Stimulated activated CD8-positive, alpha-beta memory T cell treated with anti-CD3 and anti-CD28 coated beads, Interleukin-7, amount 100 ng/mL, for 48 hours (primary cell): ENCODE measurements around the gene DNAJC6.
"Not testable (repeated sequence)": the region's sequence is repeated elsewhere in the genome, so short reads cannot be mapped to it uniquely, and the experiment has no call there.

Experiments
- DNase-seq, 2 donors: peaks; one replicate each; pipeline ENCODE4 v3.0.0-alpha.2; 2020; ENCODE audit warnings: low read depth in 1 of 2; ENCODE audit errors: extremely low read depth in 1 of 2

DNAJC6 gene

GRCh38 chr1:65355031-65355712, 45.8 kb downstream of the DNAJC6 start:
- DNase-seq: no peak

DNA sequence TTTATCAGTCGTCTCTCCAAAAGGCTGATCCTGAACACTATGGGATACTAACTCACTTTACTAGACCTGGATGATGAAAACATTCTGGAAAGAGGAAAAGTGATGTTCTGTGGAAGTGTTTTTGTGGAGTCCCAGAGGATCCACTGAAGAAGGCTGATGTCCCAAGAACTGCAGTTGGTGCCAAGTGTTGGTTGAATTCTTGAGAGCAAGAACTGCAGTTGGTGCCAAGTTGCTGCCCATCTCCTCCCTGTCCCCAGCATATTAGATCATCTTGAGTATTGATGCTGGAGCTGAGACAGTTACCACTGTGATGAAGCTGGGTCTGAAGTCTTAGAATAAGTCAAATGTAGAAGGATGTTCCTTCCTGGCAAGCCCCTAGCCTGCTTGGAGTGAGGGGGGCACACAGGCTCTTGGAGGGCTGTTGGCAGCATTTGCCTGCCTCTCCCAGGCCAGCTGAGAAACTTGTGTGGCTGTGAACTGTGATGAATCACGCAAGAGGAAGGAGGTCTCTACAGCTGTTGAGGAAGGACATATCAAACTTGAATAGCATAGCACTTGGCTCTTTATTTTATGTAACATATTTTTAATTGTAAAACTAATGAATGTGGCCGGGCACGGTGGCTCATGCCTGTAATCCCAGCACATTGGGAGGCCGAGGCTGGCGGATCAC, 48.1 kb downstream of the DNAJC6 start:
- no peak for DNase-seq

DNA sequence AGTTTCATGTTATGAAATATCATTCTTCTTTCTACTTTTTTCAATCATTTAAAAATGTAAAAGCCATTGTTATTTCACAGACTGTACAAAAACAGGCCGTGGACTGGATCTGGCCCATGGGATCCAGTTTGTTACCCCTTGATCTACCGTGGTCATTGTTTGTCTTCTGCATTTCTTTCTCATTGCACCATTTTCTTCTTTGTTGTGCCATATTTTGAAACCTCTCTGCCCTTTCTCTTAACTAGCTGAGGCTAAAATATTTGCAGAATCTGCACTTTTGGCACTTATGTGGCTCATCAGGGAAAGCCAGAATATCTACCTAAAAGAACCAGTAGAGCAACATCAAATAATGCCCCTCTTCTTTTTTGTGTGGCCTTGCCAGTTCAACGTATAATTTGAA, 50.5 kb downstream of the DNAJC6 start:
- no peak for DNase-seq

DNA sequence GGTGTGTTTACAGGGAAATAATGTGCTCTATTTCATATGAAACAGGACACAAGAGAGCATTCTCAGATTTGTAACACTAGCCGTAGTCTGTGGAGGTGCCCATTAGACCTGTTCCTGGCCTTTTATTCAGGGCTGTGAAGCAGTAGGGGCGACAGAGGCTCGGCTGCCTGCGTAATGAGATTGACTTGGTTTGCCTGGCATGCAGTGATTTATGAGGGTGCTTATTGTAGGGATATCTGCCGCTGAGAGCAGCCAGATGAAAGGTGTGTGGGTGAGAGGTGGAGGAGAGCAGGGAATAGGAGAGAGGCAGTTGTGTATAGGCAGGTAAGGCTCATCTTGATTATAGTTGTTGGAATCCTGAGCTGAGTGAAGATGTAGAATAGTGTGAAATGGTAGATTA, 51.3 kb downstream of the DNAJC6 start:
- no peak for DNase-seq

GRCh38 chr1:65362545-65362944, 53.2 kb downstream of the DNAJC6 start:
- DNase-seq: no peak

GRCh38 chr1:65363484-65363883, 54.1 kb downstream of the DNAJC6 start:
- no peak for DNase-seq

GRCh38 chr1:65368403-65368802, 59.1 kb downstream of the DNAJC6 start:
- DNase-seq: no peak

DNA sequence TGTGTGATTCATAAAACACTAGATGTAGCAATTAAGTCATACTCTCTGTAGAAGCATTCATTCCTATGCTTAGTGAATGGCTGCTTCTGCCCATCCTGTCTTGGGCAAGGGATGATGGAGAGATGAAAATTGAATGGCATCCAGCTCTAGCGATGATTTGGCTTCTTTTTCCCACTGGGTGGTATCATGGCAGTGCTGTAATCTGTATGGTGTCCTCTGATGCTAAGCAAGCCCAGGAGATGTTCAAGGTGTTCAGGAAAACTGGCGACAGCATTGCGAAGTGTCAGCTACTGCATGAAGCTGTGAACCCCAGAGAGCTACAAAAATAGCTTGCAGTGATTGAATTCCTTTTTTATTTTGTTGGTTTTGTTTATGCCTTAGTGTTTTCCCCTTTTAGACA, 62.2 kb downstream of the DNAJC6 start:
- no peak for DNase-seq

- DNase-seq: no peak
Measured at GRCh38 chr1:65372557-65372956, 63.2 kb downstream of the DNAJC6 start.

DNA sequence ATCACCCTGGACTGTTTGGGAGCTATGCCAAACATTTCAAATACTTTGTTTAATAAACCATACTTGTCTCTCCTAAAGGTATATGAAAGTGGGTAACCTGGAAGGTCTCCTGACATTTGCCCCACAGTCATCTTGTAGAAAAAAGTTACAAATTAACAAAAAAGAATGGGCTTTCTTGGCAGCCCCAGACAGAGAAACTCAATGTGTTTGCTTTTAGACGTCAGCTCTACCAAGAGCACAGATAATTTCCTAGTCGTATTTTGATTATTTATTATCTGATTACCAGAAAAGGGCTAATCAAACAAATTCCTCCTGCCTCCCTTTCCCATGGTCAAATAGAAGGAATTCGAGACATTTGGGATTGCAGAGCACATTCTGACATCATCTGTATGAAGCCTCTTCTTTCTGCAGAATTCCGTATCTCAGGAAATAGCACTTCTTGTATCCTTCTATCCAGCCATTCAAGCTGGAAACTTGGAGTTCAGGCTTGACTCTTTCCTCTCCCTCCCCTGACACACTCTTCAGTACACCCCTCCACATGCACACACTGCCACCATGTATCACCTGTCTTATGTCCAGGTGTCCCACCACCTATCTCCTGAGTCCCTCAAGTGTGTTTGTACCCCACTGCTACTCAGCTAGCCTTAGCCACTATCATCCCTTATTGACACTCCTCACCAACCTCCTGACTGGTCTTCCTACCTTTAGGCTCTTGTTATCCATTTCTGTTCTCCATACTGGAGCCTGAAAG, 68.3 kb downstream of the DNAJC6 start:
- no peak for DNase-seq

DNA sequence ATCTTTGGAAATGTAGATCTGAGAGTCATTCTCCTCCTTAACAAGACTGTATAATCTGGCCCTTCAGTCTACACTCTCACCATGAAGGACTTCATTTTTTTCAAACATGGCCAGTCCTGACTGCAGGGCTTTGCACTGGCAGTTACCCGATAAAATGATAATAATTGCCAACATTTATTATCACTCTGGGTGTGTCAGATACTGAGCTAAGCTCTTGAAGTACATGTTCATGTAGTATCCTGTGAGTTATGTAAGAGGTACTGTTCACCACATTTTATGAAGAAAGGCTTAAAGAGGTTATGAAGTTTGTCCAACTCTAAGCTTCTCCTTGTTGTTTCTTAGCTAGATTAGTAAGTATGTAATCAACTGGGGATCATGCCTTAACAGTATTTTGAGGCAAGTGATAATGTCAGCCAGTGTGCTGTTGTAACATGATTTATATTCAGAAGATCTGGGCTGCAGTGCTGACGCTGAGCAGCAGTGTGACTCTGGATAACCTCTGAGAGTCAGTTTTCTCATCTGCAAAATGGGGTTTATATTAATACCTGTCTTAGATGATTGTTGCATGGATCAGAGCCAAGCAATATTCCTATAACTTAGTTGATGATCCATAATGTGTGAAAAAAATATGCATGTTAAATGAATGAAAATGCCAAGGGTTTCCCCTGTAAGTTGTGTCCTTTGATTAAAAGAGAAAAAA, 69.1 kb downstream of the DNAJC6 start:
- no peak for DNase-seq

- not testable (repeated sequence) for DNase-seq
Measured at GRCh38 chr1:65384426-65384825, 75.1 kb downstream of the DNAJC6 start.

GRCh38 chr1:65386439-65386838, 77.1 kb downstream of the DNAJC6 start:
- no peak for DNase-seq

DNA sequence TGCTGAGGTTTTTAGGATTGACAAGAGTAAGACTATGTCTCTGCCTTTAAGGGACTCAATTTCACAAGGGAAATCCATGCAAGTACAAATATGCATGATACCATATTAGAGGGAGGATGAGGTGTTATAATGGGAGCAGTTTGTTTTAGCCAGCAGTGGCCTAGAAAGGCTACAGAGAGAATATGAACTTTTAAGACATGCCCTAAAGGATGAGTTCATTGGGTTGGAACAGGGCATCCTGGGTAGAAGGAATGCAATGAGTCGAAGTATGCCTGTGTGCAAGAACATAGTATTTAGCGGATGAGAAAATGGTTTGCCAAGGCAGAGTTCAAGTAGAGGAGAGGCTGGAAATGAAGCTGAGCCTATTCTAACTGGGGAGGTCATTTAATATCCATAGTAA, 78.5 kb downstream of the DNAJC6 start:
- no peak for DNase-seq

DNA sequence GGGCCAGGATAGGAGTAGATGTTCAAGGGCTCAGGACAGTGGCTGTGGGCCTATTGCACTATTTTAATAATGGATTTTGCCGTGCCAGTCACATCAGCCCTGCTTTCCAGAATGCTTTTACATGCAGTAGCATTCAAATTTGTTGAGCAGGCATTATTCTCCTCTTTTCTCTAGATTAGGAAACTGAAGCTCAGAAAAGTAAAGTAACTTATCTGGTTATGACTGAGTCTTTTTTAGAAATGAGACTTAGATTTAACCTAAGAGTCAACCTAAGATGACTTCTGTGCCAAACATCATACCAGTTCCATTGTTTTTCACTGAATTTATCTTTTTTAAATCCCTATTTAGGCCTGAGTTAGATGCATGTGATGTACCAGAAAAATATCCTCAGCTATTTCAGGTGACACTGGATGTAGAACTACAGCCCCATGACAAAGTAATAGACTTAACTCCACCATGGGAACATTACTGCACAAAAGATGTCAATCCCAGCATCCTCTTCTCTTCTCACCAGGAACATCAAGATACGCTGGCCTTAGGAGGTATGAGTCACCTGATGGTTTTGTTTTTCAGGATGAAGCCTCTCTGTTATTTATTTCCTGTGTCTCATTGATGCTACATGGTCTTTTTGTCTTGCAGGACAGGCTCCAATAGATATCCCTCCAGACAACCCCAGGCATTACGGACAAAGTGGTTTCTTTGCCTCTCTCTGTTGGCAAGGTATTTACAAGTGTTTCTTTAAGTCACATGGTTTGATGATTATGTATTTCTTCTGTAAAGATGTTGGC, 79.8 kb downstream of the DNAJC6 start:
- no peak for DNase-seq

DNA sequence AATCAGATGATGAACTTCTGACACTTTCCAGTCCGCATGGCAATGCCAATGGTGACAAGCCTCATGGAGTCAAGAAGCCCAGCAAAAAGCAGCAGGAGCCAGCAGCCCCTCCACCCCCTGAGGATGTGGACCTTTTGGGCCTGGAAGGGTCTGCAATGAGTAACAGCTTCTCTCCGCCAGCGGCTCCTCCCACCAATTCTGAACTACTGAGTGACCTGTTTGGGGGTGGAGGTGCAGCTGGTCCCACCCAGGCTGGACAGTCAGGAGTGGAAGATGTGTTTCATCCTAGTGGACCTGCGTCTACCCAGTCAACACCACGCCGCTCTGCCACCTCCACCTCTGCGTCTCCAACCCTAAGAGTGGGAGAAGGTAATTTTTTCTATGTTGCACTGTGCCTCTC, 83.2 kb downstream of the DNAJC6 start:
- no peak for DNase-seq

- DNase-seq: peak in 1 of 2 donors; percentile 14
Measured at GRCh38 chr1:65393347-65393746, 84.0 kb downstream of the DNAJC6 start.

GRCh38 chr1:65393928-65394327, 84.6 kb downstream of the DNAJC6 start:
- no peak for DNase-seq

- no peak for DNase-seq
Measured at GRCh38 chr1:65395887-65396612, 86.7 kb downstream of the DNAJC6 start.

GRCh38 chr1:65398083-65398482, 88.7 kb downstream of the DNAJC6 start:
- DNase-seq: no peak
